NB4 (cell line): ENCODE measurements around the gene KRT75.

ENCODE experiments used
- POLR2A ChIP-seq: IDR thresholded peaks from 2 replicates; pipeline ENCODE4 v1.6.1; 2011; ENCODE audit warnings: mild to moderate bottlenecking; ENCODE audit not compliant: insufficient read length; ENCODE audit errors: extremely low read depth
- TF ChIP-seq, protein P1 (sequence below): IDR thresholded peaks from one replicate; pipeline ENCODE4 v1.5.1; 2012; ENCODE audit warnings: low read depth, low read length

DNA sequence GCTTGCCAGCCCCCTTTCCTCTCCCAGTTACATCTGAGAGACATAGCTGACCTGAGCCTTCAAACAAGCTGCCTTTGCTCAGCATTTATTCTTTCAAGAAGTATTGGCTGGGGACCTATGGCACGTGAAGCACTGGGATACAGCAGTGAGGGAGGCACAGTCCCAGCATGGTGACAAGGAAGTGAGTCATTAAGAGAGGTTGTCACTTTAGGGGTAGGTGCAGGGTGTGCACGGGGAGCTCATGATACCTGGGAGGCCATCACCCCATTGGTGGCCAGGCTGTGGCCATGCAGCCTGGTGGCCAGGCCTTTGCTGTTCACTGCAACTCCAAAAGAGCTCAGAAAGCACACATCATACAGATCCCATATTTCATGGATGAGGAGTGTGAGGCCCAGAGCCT is 5.7 kb upstream of the KRT75 start:
- TF ChIP-seq, protein P1, sequence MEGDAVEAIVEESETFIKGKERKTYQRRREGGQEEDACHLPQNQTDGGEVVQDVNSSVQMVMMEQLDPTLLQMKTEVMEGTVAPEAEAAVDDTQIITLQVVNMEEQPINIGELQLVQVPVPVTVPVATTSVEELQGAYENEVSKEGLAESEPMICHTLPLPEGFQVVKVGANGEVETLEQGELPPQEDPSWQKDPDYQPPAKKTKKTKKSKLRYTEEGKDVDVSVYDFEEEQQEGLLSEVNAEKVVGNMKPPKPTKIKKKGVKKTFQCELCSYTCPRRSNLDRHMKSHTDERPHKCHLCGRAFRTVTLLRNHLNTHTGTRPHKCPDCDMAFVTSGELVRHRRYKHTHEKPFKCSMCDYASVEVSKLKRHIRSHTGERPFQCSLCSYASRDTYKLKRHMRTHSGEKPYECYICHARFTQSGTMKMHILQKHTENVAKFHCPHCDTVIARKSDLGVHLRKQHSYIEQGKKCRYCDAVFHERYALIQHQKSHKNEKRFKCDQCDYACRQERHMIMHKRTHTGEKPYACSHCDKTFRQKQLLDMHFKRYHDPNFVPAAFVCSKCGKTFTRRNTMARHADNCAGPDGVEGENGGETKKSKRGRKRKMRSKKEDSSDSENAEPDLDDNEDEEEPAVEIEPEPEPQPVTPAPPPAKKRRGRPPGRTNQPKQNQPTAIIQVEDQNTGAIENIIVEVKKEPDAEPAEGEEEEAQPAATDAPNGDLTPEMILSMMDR = no peak
- no peak for TF ChIP-seq POLR2A
